ENCODE measurements around the gene NINL.

DNA sequence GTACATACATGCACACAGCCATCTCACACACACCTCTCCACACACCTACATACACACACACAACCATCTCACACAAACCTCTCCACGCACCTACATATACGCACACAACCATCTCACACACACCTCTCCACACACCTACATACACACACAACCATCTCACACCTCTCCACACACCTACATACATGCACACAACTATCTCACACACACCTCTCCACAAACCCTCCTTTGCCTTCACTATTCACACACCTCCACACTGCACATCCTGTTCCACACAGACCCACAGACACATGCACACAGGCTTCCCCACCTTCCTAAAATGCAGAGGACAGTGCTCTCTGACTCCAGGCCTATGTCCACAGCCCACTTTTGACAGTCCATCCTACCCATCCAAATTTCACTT, 16.3 kb upstream of the NINL start:
- TF ChIP-seq FOXP2 (optimal IDR thresholded peaks at IDR 0.05; ENCODE audit: borderline replicate concordance, extremely low read depth, extremely low read length, insufficient read depth): no peak
- TF ChIP-seq, protein P1, sequence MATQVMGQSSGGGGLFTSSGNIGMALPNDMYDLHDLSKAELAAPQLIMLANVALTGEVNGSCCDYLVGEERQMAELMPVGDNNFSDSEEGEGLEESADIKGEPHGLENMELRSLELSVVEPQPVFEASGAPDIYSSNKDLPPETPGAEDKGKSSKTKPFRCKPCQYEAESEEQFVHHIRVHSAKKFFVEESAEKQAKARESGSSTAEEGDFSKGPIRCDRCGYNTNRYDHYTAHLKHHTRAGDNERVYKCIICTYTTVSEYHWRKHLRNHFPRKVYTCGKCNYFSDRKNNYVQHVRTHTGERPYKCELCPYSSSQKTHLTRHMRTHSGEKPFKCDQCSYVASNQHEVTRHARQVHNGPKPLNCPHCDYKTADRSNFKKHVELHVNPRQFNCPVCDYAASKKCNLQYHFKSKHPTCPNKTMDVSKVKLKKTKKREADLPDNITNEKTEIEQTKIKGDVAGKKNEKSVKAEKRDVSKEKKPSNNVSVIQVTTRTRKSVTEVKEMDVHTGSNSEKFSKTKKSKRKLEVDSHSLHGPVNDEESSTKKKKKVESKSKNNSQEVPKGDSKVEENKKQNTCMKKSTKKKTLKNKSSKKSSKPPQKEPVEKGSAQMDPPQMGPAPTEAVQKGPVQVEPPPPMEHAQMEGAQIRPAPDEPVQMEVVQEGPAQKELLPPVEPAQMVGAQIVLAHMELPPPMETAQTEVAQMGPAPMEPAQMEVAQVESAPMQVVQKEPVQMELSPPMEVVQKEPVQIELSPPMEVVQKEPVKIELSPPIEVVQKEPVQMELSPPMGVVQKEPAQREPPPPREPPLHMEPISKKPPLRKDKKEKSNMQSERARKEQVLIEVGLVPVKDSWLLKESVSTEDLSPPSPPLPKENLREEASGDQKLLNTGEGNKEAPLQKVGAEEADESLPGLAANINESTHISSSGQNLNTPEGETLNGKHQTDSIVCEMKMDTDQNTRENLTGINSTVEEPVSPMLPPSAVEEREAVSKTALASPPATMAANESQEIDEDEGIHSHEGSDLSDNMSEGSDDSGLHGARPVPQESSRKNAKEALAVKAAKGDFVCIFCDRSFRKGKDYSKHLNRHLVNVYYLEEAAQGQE (IDR thresholded peaks at IDR 0.05; ENCODE audit: insufficient read depth in 1 of 2, low read depth in 2 of 2, low read length in 2 of 2): no peak
- TF ChIP-seq POLR2AphosphoS5 (IDR thresholded peaks at IDR 0.05; ENCODE audit: low read depth, low read length): no peak
